ENCODE results near the gene GLUD1.
"Not testable (repeated sequence)": the region's sequence is repeated elsewhere in the genome, so short reads cannot be mapped to it uniquely, and the experiment has no call there.

GLUD1 gene

GRCh38 chr10:87094373-87095235, at the start of gene GLUD1, which contains the start of gene SHLD2:
GLUD1 (minus strand) TSS chr10:87094843; CDS start chr10:87094769, 74 bp downstream.
SHLD2 (plus strand) TSS chr10:87095206; CDS start chr10:87151355, 56,149 bp downstream.
- peak; percentile 74 to 79 (median 77) for DNase-seq (ENCODE audit: low read depth in 3 of 3)

GRCh38 chr10:87143109-87143418, 48.4 kb upstream of the GLUD1 start:
- DNase-seq (ENCODE audit: low read depth in 3 of 3): not testable (repeated sequence)

- DNase-seq (ENCODE audit: low read depth in 3 of 3): not testable (repeated sequence)
Measured at GRCh38 chr10:87142230-87143108, 47.8 kb upstream of the GLUD1 start.

GRCh38 chr10:87137478-87137877, 42.8 kb upstream of the GLUD1 start:
- DNase-seq (ENCODE audit: low read depth in 3 of 3): not testable (repeated sequence)

GRCh38 chr10:87134440-87134839, 39.8 kb upstream of the GLUD1 start:
- not testable (repeated sequence) for DNase-seq (ENCODE audit: low read depth in 3 of 3)

GRCh38 chr10:87133936-87134335, 39.3 kb upstream of the GLUD1 start:
- DNase-seq (ENCODE audit: low read depth in 3 of 3): not testable (repeated sequence)

- not testable (repeated sequence) for DNase-seq (ENCODE audit: low read depth in 3 of 3)
Measured at GRCh38 chr10:87132176-87132575, 37.5 kb upstream of the GLUD1 start.

GRCh38 chr10:87127607-87128156, 33.0 kb upstream of the GLUD1 start:
- not testable (repeated sequence) for DNase-seq (ENCODE audit: low read depth in 3 of 3)

- not testable (repeated sequence) for DNase-seq (ENCODE audit: low read depth in 3 of 3)
Measured at GRCh38 chr10:87127048-87127447, 32.4 kb upstream of the GLUD1 start.

- not testable (repeated sequence) for DNase-seq (ENCODE audit: low read depth in 3 of 3)
Measured at GRCh38 chr10:87123351-87123750, 28.7 kb upstream of the GLUD1 start.

- DNase-seq (ENCODE audit: low read depth in 3 of 3): not testable (repeated sequence)
Measured at GRCh38 chr10:87119029-87119428, 24.4 kb upstream of the GLUD1 start.

- not testable (repeated sequence) for DNase-seq (ENCODE audit: low read depth in 3 of 3)
Measured at GRCh38 chr10:87118122-87118521, 23.5 kb upstream of the GLUD1 start.

- no peak for DNase-seq (ENCODE audit: low read depth in 3 of 3)
Measured at GRCh38 chr10:87105446-87106124, 10.9 kb upstream of the GLUD1 start.

- not testable (repeated sequence) for DNase-seq (ENCODE audit: low read depth in 3 of 3)
Measured at GRCh38 chr10:87104727-87105126, 10.1 kb upstream of the GLUD1 start.

GRCh38 chr10:87101996-87102395, 7.4 kb upstream of the GLUD1 start:
- no peak for DNase-seq (ENCODE audit: low read depth in 3 of 3)

- peak; percentile 60 to 63 (median 62) for DNase-seq (ENCODE audit: low read depth in 3 of 3)
Measured at GRCh38 chr10:87095236-87095945, 748 bp upstream of the GLUD1 start.

- peak; percentile 39 to 54 (median 41) for DNase-seq (ENCODE audit: low read depth in 3 of 3)
Measured at GRCh38 chr10:87093632-87094372, 841 bp downstream of the GLUD1 start.

GRCh38 chr10:87092861-87093631, 1.6 kb downstream of the GLUD1 start:
- no peak for DNase-seq (ENCODE audit: low read depth in 3 of 3)

- no peak for DNase-seq (ENCODE audit: low read depth in 3 of 3)
Measured at GRCh38 chr10:87092376-87092860, 2.2 kb downstream of the GLUD1 start.
